Brain microvascular endothelial cell (primary cell): ENCODE measurements around the gene PACS1.
"Not testable (repeated sequence)": the region's sequence is repeated elsewhere in the genome, so short reads cannot be mapped to it uniquely, and the experiment has no call there.

Experiments used
- DNase-seq: peaks from one replicate; pipeline ENCODE4 v3.0.0-alpha.2; 2020
- H3K27ac ChIP-seq: fragments of 250-450 bp; sonication (Bioruptor Pico); 2 replicates; pipeline ENCODE4 v1.5.1; 2020; ENCODE audit warnings: mild to moderate bottlenecking, moderate library complexity
- H3K27me3 ChIP-seq: fragments of 250-450 bp; sonication (Bioruptor Pico); replicated peaks from 2 replicates; pipeline ENCODE4 v1.5.1; 2020; ENCODE audit warnings: mild to moderate bottlenecking
- H3K36me3 ChIP-seq: fragments of 250-450 bp; sonication (Bioruptor Pico); replicated peaks from 2 replicates; pipeline ENCODE4 v1.5.1; 2020; ENCODE audit warnings: mild to moderate bottlenecking
- H3K4me3 ChIP-seq: 2 replicates; pipeline ENCODE4 v1.5.1; 2011; ENCODE audit warnings: low read depth, mild to moderate bottlenecking, control low read depth, low read length, moderate library complexity
- in situ Hi-C: cut with HindIII; loops from 2 replicates; pipeline ENCODE4 v1.10.0; 2017; ENCODE audit warnings: low sequenced_read_pairs, low pct_ligation_motif_present
- TF ChIP-seq, protein P1 (sequence below): IDR thresholded peaks from 2 replicates; pipeline ENCODE4 v1.5.1; 2011; ENCODE audit warnings: low read depth, mild to moderate bottlenecking, moderate library complexity, low read length, control low read depth, inconsistent platforms; ENCODE audit errors: missing control alignments

The PACS1 gene

DNA sequence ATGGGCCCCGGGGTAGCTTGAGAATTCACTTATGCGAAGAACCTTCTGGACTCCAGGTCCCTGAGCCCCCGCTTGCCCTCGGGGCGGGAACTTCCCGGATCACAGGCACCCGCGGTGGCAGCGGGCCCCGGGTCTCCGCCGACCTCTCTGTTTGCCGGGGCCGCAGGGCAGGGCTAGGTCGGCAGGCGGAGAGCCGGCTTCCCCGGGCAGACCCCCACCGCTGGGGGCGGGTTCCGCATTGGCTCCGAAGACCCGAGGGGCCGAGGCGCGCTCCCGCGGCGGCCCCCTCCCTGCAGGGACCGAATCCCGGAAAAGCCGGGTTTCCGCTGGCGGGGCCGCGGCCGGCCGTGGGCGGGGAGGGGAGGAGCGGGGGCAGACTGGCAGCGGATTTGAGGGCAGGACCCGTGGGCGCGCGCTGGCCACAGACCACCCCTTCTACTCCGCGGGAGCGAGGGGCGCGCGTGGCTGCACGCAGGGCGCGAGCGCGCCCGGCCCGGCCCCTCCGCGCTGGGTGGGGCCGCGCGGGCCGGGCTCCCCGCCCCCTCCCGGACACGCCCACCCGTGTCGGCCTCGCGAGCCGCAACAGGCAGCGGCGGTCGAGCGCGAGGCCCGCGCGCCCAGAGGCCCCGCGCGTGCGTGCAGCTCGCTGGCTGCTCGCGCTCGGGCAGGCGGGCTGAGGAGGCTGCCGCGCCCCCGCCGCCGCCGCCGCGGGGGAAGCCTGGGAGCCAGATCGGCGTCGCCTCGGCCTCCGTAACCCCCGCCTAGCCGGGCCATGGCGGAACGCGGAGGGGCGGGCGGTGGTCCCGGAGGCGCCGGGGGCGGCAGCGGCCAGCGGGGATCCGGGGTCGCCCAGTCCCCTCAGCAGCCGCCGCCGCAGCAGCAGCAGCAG is at the start of gene PACS1:
Gene PACS1 (plus strand): TSS at position 558 of the 889 bp plus-strand sequence. CDS start 215 bp downstream, at position 773.
- no peaks in the 10 kb centered on the region for H3K27me3 ChIP-seq

DNA sequence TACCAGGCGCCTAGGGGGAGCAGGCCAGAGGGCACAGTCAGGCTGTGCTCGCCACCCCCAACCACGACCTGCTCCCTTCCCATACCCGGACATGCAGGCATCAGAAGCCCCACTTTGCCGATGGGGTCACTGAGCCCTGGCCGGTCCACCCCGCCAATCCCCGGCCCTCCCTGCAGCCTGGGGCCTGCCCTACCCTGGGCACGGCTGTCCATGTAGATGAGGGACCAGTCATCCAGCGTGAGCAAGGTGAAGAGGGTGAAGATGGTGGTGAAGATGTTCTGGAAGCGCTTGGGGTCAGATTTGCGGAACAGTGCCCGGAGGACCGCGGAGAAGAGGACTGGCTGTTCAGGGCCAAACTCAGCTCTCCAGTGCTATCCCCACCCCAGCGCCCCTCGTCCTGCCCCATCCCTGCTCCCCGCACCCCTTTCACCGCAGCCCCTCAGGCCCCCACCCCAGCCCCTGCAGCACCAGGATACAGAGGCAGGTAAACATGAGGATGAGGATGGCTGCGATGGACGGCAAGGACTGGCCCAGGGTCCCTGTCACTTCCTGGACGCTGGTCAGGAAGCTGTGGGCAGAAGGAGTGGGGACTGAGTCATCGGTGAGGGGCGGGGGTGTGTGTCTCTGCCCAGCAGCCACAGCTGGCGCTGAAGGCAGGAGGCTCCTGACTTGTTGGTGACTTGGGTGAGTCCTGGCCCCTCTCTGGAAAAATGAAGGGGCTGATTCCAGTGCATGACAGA is 49.3 kb upstream of the PACS1 start:
- Histone ChIP-seq H3K27me3 (no peaks in the 10 kb centered on the region), H3K36me3 (no peaks in the 10 kb centered on the region), H3K4me3 (no peak overlapping the region), H3K27ac (no peak overlapping the region)
- TF ChIP-seq, protein P1, sequence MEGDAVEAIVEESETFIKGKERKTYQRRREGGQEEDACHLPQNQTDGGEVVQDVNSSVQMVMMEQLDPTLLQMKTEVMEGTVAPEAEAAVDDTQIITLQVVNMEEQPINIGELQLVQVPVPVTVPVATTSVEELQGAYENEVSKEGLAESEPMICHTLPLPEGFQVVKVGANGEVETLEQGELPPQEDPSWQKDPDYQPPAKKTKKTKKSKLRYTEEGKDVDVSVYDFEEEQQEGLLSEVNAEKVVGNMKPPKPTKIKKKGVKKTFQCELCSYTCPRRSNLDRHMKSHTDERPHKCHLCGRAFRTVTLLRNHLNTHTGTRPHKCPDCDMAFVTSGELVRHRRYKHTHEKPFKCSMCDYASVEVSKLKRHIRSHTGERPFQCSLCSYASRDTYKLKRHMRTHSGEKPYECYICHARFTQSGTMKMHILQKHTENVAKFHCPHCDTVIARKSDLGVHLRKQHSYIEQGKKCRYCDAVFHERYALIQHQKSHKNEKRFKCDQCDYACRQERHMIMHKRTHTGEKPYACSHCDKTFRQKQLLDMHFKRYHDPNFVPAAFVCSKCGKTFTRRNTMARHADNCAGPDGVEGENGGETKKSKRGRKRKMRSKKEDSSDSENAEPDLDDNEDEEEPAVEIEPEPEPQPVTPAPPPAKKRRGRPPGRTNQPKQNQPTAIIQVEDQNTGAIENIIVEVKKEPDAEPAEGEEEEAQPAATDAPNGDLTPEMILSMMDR, result no peak
- peak; percentile 47 for DNase-seq
- in situ Hi-C loops, result no loop called here

More for the DNA sequence above, at the start of gene PACS1:
- H3K27ac ChIP-seq, result peak within 1 kb of the TSS; percentile 78
- TF ChIP-seq, protein P1, result no peak
- H3K36me3 ChIP-seq, result peaks cover 53% of the 10 kb centered on the region
- peak; percentile 58 for DNase-seq
- peak within 1 kb of the TSS; percentile 72 for H3K4me3 ChIP-seq
- in situ Hi-C loops, result no loop called here

DNA sequence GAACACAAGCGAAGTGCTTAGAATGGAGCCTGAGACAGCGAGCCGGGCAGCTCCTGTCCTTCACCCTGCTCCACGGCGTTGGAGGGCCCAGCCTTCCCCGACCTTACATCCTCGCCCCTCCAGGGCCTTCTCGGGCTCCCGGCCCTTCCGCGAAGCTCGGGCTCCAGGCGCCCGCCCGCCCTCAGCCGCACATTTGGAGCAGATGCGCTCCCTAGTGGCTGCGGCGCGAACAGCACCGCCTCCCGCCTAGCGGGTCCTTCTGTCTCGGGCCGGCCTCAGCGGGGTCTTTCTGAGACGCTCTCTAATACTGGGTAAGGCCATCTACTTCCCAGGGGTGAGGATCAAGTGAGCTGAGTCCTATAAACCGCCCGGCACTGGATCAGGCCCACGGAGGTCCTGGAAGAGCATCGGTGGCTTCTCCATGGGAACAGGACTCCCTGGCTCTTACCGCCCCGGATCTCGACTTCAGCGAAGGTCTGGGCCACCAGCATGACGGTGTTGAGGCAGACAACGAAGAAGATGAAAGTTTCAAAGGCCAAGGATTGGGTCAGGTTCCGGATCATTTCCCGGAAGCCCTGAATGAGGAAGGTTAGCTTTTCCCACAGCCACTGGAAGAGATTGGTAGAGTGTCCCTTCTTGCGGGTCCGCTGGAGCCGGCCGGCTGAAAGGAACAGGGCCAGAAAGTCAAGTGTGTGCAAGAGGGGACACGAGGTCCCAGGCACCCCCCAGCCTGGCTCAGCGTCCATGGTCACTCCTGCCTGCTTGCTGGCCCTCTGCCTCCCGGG is 47.5 kb upstream of the PACS1 start:
- DNase-seq, result peak; percentile 30
- in situ Hi-C loops, result no loop called here
- Histone ChIP-seq H3K4me3 (peak overlapping the region; percentile 9), H3K36me3 (no peaks in the 10 kb centered on the region), H3K27ac (no peak overlapping the region), H3K27me3 (no peaks in the 10 kb centered on the region)
- TF ChIP-seq, protein P1, result peak; percentile 95

DNA sequence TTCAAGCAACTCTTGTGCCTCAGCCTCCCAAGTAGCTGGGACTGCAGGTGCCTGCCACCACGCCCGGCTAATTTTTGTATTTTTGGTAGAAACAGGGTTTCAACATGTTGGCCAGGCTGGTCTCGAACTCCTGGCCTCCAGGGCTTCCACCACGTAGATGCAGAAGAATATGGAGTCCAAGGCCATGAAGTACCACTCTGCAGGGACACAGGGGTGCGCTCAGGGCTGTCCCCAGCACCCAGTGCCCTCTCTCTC is 47.0 kb upstream of the PACS1 start:
- H3K4me3 ChIP-seq, H3K27me3 ChIP-seq, in situ Hi-C loops, H3K27ac ChIP-seq, H3K36me3 ChIP-seq, DNase-seq: not testable (repeated sequence)

DNA sequence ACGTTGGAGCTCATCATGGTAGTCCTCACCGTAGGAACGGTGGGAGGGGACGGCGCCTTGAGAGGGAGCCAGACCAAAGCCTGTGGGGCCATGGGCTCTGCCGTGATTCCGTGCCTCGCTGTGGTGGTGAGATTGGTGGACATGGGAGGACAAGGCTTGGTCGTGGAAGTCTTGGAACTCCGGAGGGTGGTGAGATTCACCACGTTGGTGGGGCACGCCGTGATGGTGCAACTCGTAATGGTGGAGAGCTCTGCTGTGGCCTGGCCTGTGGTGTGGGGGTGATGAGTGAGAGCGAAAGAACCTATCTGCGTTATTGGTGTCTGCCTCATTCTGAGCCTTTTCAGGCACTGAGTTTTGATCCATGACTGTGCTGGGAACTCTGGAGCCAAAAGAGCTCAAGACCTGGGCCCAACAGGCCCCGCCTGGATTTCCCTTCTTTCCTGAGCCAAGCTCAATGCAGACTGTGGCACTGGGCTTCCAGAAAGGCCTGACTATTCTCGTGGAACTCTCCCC is 44.0 kb upstream of the PACS1 start, which contains the start of gene CATSPER1:
Gene CATSPER1 (minus strand): TSS at position 463 of the 513 bp plus-strand sequence. CDS start 100 bp downstream, at position 363.
- in situ Hi-C loops, result no loop called here
- TF ChIP-seq, protein P1, result no peak
- H3K4me3 ChIP-seq, result no peak within 1 kb of the TSS
- H3K27ac ChIP-seq, result no peak within 1 kb of the TSS
- no peaks in the 10 kb centered on the region for H3K27me3 ChIP-seq
- no peak for DNase-seq
- no peaks in the 10 kb centered on the region for H3K36me3 ChIP-seq
